Activated CD8-positive, alpha-beta T cell treated with anti-CD3 and anti-CD28 coated beads for 36 hours (primary cell): ENCODE data around the gene MYO18A. TPM values are rescaled to one million over a fixed set of nuclear protein-coding genes. Genes with fewer than 3 reads are reported as not detected.

Experiments used
- ATAC-seq: fragments of 200-7000 bp; cut with Tn5 transposase; one replicate; pipeline ENCODE4 v1.10.0; 2021; ENCODE audit warnings: mild to moderate bottlenecking, moderate library complexity
- CTCF ChIA-PET: fragments of 350-600 bp; sonication (Branson Sonifier 250); formaldehyde crosslinking; loops from one replicate; lab custom pipeline; 2021; ENCODE audit warnings: antibody characterized with exemption; lab: Charles Lee
- POLR2A ChIA-PET: fragments of 350-600 bp; sonication (Branson Sonifier 250); formaldehyde crosslinking; loops from one replicate; lab custom pipeline; 2021; ENCODE audit warnings: antibody characterized with exemption; lab: Charles Lee
- DNase-seq: peaks from one replicate; pipeline ENCODE4 v3.0.0-alpha.2; 2020
- H3K27ac Mint-ChIP-seq: one replicate; pipeline ENCODE4 v1.8.0; 2021; ENCODE audit warnings: mild to moderate bottlenecking, mixed read lengths
- H3K27me3 Mint-ChIP-seq: one replicate; pipeline ENCODE4 v1.8.0; 2021; ENCODE audit warnings: mixed read lengths
- H3K36me3 Mint-ChIP-seq: one replicate; pipeline ENCODE4 v1.8.0; 2021; ENCODE audit warnings: low read depth, mixed read lengths
- H3K4me1 Mint-ChIP-seq: one replicate; pipeline ENCODE4 v1.8.0; 2021; ENCODE audit warnings: low read depth, mixed read lengths
- H3K4me3 Mint-ChIP-seq: one replicate; pipeline ENCODE4 v1.8.0; 2021; ENCODE audit warnings: mild to moderate bottlenecking, moderate library complexity, mixed read lengths
- H3K9me3 Mint-ChIP-seq: one replicate; pipeline ENCODE4 v1.8.0; 2021; ENCODE audit warnings: mixed read lengths
- intact Hi-C: fragments of 100-400 bp; cut with micrococcal nuclease; formaldehyde crosslinking; loops from one replicate; pipeline ENCODE4 v1.10.0; 2022
- total RNA-seq, 2 experiments: library from RNA; stranded (reverse); gene quantifications; one replicate each; pipeline ENCODE4 v1.2.3, GENCODE V29; 2021
- TF ChIP-seq, protein P1 (sequence below): fragments of 200-600 bp; IDR thresholded peaks from one replicate; pipeline ENCODE4 v1.8.0; 2022; ENCODE audit warnings: antibody characterized with exemption, mild to moderate bottlenecking

Gene MYO18A
- total RNA-seq, 2 experiments from 2014 or later: 27.5 to 29.4 TPM

GRCh38 chr17:29046473-29046839 is 133.7 kb downstream of the MYO18A start:
- TF ChIP-seq, protein P1, sequence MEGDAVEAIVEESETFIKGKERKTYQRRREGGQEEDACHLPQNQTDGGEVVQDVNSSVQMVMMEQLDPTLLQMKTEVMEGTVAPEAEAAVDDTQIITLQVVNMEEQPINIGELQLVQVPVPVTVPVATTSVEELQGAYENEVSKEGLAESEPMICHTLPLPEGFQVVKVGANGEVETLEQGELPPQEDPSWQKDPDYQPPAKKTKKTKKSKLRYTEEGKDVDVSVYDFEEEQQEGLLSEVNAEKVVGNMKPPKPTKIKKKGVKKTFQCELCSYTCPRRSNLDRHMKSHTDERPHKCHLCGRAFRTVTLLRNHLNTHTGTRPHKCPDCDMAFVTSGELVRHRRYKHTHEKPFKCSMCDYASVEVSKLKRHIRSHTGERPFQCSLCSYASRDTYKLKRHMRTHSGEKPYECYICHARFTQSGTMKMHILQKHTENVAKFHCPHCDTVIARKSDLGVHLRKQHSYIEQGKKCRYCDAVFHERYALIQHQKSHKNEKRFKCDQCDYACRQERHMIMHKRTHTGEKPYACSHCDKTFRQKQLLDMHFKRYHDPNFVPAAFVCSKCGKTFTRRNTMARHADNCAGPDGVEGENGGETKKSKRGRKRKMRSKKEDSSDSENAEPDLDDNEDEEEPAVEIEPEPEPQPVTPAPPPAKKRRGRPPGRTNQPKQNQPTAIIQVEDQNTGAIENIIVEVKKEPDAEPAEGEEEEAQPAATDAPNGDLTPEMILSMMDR: no peak
- intact Hi-C loops: no loop called here
- ATAC-seq (no peak), DNase-seq (no peak)
- H3K27me3 Mint-ChIP-seq: no peaks in the 10 kb centered on the region
- POLR2A ChIA-PET: no interaction called here
- CTCF ChIA-PET: interaction anchor here (2.2 kb wide), 1 partner anchor 68 kb away, joined by 4 read pairs; no protein-coding TSS in a partner anchor
- H3K9me3 Mint-ChIP-seq: no peaks in the 10 kb centered on the region
- peaks cover 13% of the 10 kb centered on the region for H3K4me1 Mint-ChIP-seq
- H3K4me3 Mint-ChIP-seq: no peak overlapping the region
- H3K27ac Mint-ChIP-seq: no peak overlapping the region
- H3K36me3 Mint-ChIP-seq: no peaks in the 10 kb centered on the region

DNA sequence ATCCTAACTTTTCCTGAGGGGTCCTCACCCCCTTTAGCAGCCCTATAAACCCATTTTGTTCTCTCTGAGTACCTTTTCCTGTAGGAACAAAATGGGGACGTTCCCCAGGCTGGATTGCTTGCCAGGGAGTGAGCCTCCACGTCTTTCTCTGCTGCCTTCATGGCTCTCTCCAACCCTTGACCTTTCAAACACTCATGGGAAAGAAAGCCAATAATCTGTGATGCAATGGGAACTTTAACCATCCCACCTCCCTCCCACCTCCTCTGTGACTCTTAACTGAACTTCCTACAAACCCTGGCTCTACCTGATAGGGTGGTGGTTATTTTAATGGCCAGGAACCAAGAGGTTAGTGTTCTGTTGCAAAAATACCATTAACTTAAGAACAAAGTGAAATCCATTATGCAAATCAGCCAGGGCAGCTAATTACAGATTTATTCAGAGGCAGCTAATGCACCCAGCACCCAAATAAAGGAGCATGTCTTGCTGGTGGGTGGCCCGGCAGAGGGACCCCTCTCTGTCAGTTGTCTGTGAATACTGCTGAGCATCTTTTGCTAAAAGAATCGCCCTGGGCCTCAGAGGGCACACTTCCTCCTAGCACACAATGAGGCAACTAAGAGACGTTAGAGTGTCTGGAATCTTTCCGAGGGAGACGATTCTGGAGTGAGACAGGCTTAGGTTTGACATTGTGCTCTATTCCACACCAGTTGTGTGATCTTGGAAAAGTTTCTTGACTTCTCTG is 134.3 kb downstream of the MYO18A start:
- H3K27ac Mint-ChIP-seq: no peak overlapping the region
- POLR2A ChIA-PET: no interaction called here
- DNase-seq: no peak

DNA sequence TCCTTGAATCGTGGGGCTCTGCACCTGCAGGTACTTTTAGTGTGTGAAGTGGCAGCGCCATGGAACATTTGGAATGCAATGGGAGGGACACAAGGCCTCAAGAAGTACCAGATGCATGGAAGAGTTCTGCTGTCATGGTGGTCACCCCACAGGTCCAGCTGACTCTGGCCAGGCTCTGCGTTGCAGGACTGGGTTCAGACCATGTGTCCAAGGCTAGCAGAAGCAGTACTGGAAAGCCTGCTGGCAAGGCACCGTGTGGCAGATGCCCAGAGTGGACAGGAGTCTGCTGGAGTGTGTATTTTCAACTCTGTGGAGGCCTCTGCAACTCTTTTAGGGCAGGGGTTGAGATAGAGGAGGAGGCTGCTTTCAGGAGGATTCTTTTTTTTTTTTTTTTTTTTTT is 135.2 kb downstream of the MYO18A start:
- TF ChIP-seq, protein P1: no peak
- Mint-ChIP-seq H3K9me3 (no peaks in the 10 kb centered on the region), H3K4me3 (no peak overlapping the region), H3K27me3 (no peaks in the 10 kb centered on the region), H3K4me1 (peaks cover 13% of the 10 kb centered on the region), H3K27ac (no peak overlapping the region), H3K36me3 (no peaks in the 10 kb centered on the region)
- CTCF ChIA-PET: interaction anchor here (1.4 kb wide), 1 partner anchor 71 kb away, joined by 4 read pairs; no protein-coding TSS in a partner anchor
- no peak for DNase-seq
- POLR2A ChIA-PET: no interaction called here
- ATAC-seq: no peak
- intact Hi-C loops: no loop called here

More for the DNA sequence above, 134.3 kb downstream of the MYO18A start:
- no peak for ATAC-seq
- no peak overlapping the region for H3K4me3 Mint-ChIP-seq
- H3K36me3 Mint-ChIP-seq: no peaks in the 10 kb centered on the region
- H3K4me1 Mint-ChIP-seq: peaks cover 13% of the 10 kb centered on the region
- no peaks in the 10 kb centered on the region for H3K27me3 Mint-ChIP-seq
- CTCF ChIA-PET: no interaction called here
- no peaks in the 10 kb centered on the region for H3K9me3 Mint-ChIP-seq
- intact Hi-C loops: no loop called here
- TF ChIP-seq, protein P1: no peak

- no peaks in the 10 kb centered on the region for H3K27me3 Mint-ChIP-seq
- no peaks in the 10 kb centered on the region for H3K36me3 Mint-ChIP-seq
- H3K9me3 Mint-ChIP-seq: no peaks in the 10 kb centered on the region
- TF ChIP-seq, protein P1: no peak
- intact Hi-C loops: no loop called here
- ChIA-PET CTCF (interaction anchor here (0.9 to 1.1 kb wide), 2 partner anchors 73 to 78 kb away, joined by 3 read pairs; no protein-coding TSS in a partner anchor), POLR2A (interaction anchor here (0.6 to 1.1 kb wide), 2 partner anchors 12 to 18 kb away, joined by 3 read pairs; no protein-coding TSS in a partner anchor)
- DNase-seq (no peak), ATAC-seq (no peak)
- H3K27ac Mint-ChIP-seq: no peak overlapping the region
- peaks cover 13% of the 10 kb centered on the region for H3K4me1 Mint-ChIP-seq
- H3K4me3 Mint-ChIP-seq: no peak overlapping the region
Measured at GRCh38 chr17:29043539-29044145, 136.6 kb downstream of the MYO18A start.
